Activated CD8-positive, alpha-beta memory T cell treated with anti-CD3 and anti-CD28 coated beads for 4 hours (primary cell): ENCODE results near the gene SPIRE1.

Experiments used
- DNase-seq, 2 donors: peaks; one replicate each; pipeline ENCODE4 v3.0.0-alpha.2; 2020; ENCODE audit warnings: low read depth in 2 of 2

The SPIRE1 gene

GRCh38 chr18:12445554-12445953 is 212.4 kb downstream of the SPIRE1 start:
- DNase-seq = no peak

GRCh38 chr18:12443551-12443950 is 214.4 kb downstream of the SPIRE1 start:
- no peak for DNase-seq

GRCh38 chr18:12442946-12443345 is 215.0 kb downstream of the SPIRE1 start:
- no peak for DNase-seq

GRCh38 chr18:12441475-12442034 is 216.4 kb downstream of the SPIRE1 start:
- DNase-seq = no peak

- no peak for DNase-seq
These were observed 219.7 kb downstream of the SPIRE1 start for GRCh38 chr18:12438257-12438656.

GRCh38 chr18:12435867-12436266 is 222.0 kb downstream of the SPIRE1 start:
- no peak for DNase-seq

GRCh38 chr18:12434541-12434929 is 223.4 kb downstream of the SPIRE1 start:
- no peak for DNase-seq

GRCh38 chr18:12433829-12434540 is 223.9 kb downstream of the SPIRE1 start:
- no peak for DNase-seq

- DNase-seq = no peak
These were observed 225.0 kb downstream of the SPIRE1 start for GRCh38 chr18:12432881-12433280.

- no peak for DNase-seq
These were observed 225.7 kb downstream of the SPIRE1 start for GRCh38 chr18:12432196-12432595.

GRCh38 chr18:12431561-12431960 is 226.3 kb downstream of the SPIRE1 start:
- no peak for DNase-seq

GRCh38 chr18:12430137-12430990 is 227.5 kb downstream of the SPIRE1 start:
- no peak for DNase-seq

GRCh38 chr18:12429556-12429955 is 228.4 kb downstream of the SPIRE1 start:
- DNase-seq = no peak

GRCh38 chr18:12428923-12429322 is 229.0 kb downstream of the SPIRE1 start:
- DNase-seq = no peak

GRCh38 chr18:12426924-12427323 is 231.0 kb downstream of the SPIRE1 start:
- no peak for DNase-seq

- no peak for DNase-seq
These were observed 233.7 kb downstream of the SPIRE1 start for GRCh38 chr18:12424252-12424651.

- no peak for DNase-seq
These were observed 234.1 kb downstream of the SPIRE1 start for GRCh38 chr18:12423820-12424219.

GRCh38 chr18:12423393-12423792 is 234.5 kb downstream of the SPIRE1 start:
- DNase-seq = no peak

- no peak for DNase-seq
These were observed 235.0 kb downstream of the SPIRE1 start for GRCh38 chr18:12422936-12423335.

- DNase-seq = no peak
These were observed 236.2 kb downstream of the SPIRE1 start for GRCh38 chr18:12421732-12422131.

GRCh38 chr18:12420821-12421421 is 237.0 kb downstream of the SPIRE1 start:
- no peak for DNase-seq

GRCh38 chr18:12417687-12418086 is 240.2 kb downstream of the SPIRE1 start:
- DNase-seq = no peak
